ENCODE data around the gene ADAT2. TPM values are rescaled to one million over a fixed set of nuclear protein-coding genes. Genes with fewer than 3 reads are reported as not detected.

ADAT2 gene
- total and polyA plus RNA-seq, 10 of the 15 experiments (the other 5 are each of a cell fraction or from before 2014, with no cell fraction given): 7.8 to 38.6 (median 17.3) TPM

DNA sequence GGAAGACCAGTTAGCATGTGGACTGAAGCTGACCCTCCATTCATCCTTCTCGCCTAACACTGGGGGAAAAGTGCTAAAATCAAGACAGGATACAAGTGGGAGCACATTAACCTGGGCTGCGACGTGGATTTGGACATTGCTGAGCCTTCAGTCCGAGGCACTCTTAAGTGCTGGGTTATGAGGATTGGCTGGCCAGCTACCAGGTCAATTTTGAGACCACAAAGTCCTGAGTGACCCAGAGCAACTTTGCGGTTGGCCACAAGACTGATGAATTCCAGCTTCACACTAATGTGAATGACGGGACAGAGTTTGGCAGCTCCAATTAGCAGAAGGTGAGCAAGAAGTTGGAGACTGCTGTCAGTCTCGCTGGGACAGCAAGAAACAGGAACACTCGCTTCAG, 40.3 kb upstream of the ADAT2 start:
- no peak overlapping the region for H3K4me3 ChIP-seq
- H3K9me3 ChIP-seq (replicated peaks; ENCODE audit: control insufficient read depth, insufficient read depth, low read length): no peaks in the 10 kb centered on the region
- CTCF ChIA-PET: interaction anchor here (0.6 to 1.4 kb wide), 2 partner anchors 19 to 1057 kb away, joined by 3 read pairs; no protein-coding TSS in a partner anchor
- no peak for ATAC-seq
- H3K9ac ChIP-seq (ENCODE audit: control insufficient read depth, insufficient read depth, low read length): no peak overlapping the region
- H3K4me2 ChIP-seq (ENCODE audit: control insufficient read depth, insufficient read depth): no peak overlapping the region
- intact Hi-C loops (cut with micrococcal nuclease; ENCODE audit: unreplicated experiment) (no loop called here), in situ Hi-C loops (cut with MboI) (no loop called here)
- no peaks in the 10 kb centered on the region for H3K27me3 ChIP-seq (replicated peaks in 1 of 2; ENCODE audit: control insufficient read depth in 2 of 2, insufficient read depth in 2 of 2, low read length in 1 of 2)
- DNase-seq (ENCODE audit: low read depth, low spot score): no peak
- H3K4me1 ChIP-seq (ENCODE audit: control insufficient read depth, insufficient read depth, low read length): no peaks in the 10 kb centered on the region
- FAIRE-seq: no peak
- H2AFZ ChIP-seq (ENCODE audit: control insufficient read depth, low read depth, low read length): no peak overlapping the region
- POLR2A ChIA-PET: interaction anchor here (0.5 to 0.6 kb wide), 2 partner anchors 49 to 386 kb away, joined by 3 read pairs; no protein-coding TSS in a partner anchor
- H3K27ac ChIP-seq (ENCODE audit: control insufficient read depth, insufficient read depth): no peak overlapping the region
- H3K79me2 ChIP-seq (ENCODE audit: control insufficient read depth, insufficient read depth, low read length): no peaks in the 10 kb centered on the region
- over 99% methylated on average over 8 of the region's 8 CpGs for WGBS (ENCODE audit: insufficient coverage, insufficient replicate concordance, low lambda C conversion rate, missing lambda C conversion rate)
- H4K20me1 ChIP-seq (ENCODE audit: control insufficient read depth, insufficient read depth): no peaks in the 10 kb centered on the region
- RAD21 ChIA-PET (ENCODE audit: unreplicated experiment): no interaction called here
- SMC1A ChIA-PET (ENCODE audit: uncharacterized antibody, unreplicated experiment): interaction anchor here (0.9 to 1.4 kb wide), 5 partner anchors 9 to 33 kb away, joined by 3 to 5 read pairs (median 3); no protein-coding TSS in a partner anchor
- H3K36me3 ChIP-seq (ENCODE audit: control insufficient read depth in 2 of 2, insufficient read depth in 2 of 2, low read length in 1 of 2): no peaks in the 10 kb centered on the region; a peak in 3 of 4 replicates
- TF ChIP-seq ZNF384 (IDR thresholded peaks at IDR 0.05; ENCODE audit: borderline replicate concordance, low read depth, low read length) (no peak), HDAC2 (IDR thresholded peaks at IDR 0.05) (no peak), SRF (IDR thresholded peaks at IDR 0.05; ENCODE audit: low read depth in 2 of 2, low read length in 2 of 2) (no peak), NRF1 (conservative IDR thresholded peaks at IDR 0.05; ENCODE audit: low read depth, low read length) (no peak)
- no TSS peak for BruUV-seq (replicated peaks)

DNA sequence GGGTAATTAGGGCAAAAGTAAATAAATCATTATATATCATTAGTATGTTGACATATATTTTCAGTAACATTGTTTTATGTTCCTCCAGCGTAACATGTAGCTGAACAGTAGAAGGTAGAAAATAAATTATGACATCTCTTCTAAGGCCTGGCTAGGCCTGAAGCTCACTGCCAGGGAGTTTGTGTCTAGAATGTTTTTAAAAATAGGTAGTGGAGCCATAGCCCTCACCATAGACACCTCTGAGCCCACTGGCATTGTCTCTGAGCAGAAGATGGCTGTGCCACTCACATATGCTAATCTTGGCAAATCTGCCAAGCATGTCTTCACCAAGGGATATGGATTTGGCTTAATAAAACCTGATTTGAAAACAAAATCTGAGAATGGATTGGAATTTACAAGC, 39.7 kb upstream of the ADAT2 start:
- 100% methylated on average over 1 of the region's 1 CpG for WGBS (ENCODE audit: insufficient coverage, insufficient replicate concordance, low lambda C conversion rate, missing lambda C conversion rate)
- intact Hi-C loops (cut with micrococcal nuclease; ENCODE audit: unreplicated experiment): no loop called here
- ATAC-seq: no peak
- SMC1A ChIA-PET (ENCODE audit: uncharacterized antibody, unreplicated experiment): interaction anchor here (0.8 to 1.4 kb wide), 5 partner anchors 9 to 33 kb away, joined by 3 to 5 read pairs (median 3); no protein-coding TSS in a partner anchor
- H3K79me2 ChIP-seq (ENCODE audit: control insufficient read depth, insufficient read depth, low read length): no peaks in the 10 kb centered on the region
- no peaks in the 10 kb centered on the region for H4K20me1 ChIP-seq (ENCODE audit: control insufficient read depth, insufficient read depth)
- POLR2A ChIA-PET: interaction anchor here (0.5 kb wide), 1 partner anchor 385 kb away, joined by 3 read pairs; no protein-coding TSS in a partner anchor
- no peaks in the 10 kb centered on the region for H3K4me1 ChIP-seq (ENCODE audit: control insufficient read depth, insufficient read depth, low read length)
- no peak for FAIRE-seq
- no peaks in the 10 kb centered on the region for H3K27me3 ChIP-seq (replicated peaks in 1 of 2; ENCODE audit: control insufficient read depth in 2 of 2, insufficient read depth in 2 of 2, low read length in 1 of 2)
- no peak overlapping the region for H3K4me3 ChIP-seq
- no peaks in the 10 kb centered on the region; a peak in 3 of 4 replicates for H3K36me3 ChIP-seq (ENCODE audit: control insufficient read depth in 2 of 2, insufficient read depth in 2 of 2, low read length in 1 of 2)
- no peaks in the 10 kb centered on the region for H3K9me3 ChIP-seq (replicated peaks; ENCODE audit: control insufficient read depth, insufficient read depth, low read length)
- no TSS peak for BruUV-seq (replicated peaks)
- DNase-seq (ENCODE audit: low read depth, low spot score): no peak
- H3K27ac ChIP-seq (ENCODE audit: control insufficient read depth, insufficient read depth): no peak overlapping the region
- H3K4me2 ChIP-seq (ENCODE audit: control insufficient read depth, insufficient read depth): no peak overlapping the region
- TF ChIP-seq BCL11A (IDR thresholded peaks at IDR 0.05; ENCODE audit: low read depth, low read length) (no peak), KDM1A (IDR thresholded peaks at IDR 0.05; ENCODE audit: borderline replicate concordance) (no peak), ATF7 (IDR thresholded peaks at IDR 0.05; ENCODE audit: low read depth) (no peak), NFXL1 (IDR thresholded peaks at IDR 0.05; ENCODE audit: borderline replicate concordance) (no peak), RCOR1 (conservative IDR thresholded peaks at IDR 0.05; ENCODE audit: low read depth, low read length) (no peak), EP300 (IDR thresholded peaks at IDR 0.05; ENCODE audit: borderline replicate concordance in 1 of 2, control insufficient read depth in 1 of 2, low read depth in 2 of 2, low read length in 2 of 2) (no peak), ETV6 (conservative IDR thresholded peaks at IDR 0.05 in 1 of 2, IDR thresholded peaks at IDR 0.05 in 1 of 2; ENCODE audit: borderline replicate concordance in 1 of 2, low read depth in 1 of 2) (no peak), NFYB (IDR thresholded peaks at IDR 0.05; ENCODE audit: insufficient read depth, low read depth, low read length) (no peak)
- TF ChIP-seq, protein P1, sequence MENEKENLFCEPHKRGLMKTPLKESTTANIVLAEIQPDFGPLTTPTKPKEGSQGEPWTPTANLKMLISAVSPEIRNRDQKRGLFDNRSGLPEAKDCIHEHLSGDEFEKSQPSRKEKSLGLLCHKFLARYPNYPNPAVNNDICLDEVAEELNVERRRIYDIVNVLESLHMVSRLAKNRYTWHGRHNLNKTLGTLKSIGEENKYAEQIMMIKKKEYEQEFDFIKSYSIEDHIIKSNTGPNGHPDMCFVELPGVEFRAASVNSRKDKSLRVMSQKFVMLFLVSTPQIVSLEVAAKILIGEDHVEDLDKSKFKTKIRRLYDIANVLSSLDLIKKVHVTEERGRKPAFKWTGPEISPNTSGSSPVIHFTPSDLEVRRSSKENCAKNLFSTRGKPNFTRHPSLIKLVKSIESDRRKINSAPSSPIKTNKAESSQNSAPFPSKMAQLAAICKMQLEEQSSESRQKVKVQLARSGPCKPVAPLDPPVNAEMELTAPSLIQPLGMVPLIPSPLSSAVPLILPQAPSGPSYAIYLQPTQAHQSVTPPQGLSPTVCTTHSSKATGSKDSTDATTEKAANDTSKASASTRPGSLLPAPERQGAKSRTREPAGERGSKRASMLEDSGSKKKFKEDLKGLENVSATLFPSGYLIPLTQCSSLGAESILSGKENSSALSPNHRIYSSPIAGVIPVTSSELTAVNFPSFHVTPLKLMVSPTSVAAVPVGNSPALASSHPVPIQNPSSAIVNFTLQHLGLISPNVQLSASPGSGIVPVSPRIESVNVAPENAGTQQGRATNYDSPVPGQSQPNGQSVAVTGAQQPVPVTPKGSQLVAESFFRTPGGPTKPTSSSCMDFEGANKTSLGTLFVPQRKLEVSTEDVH (IDR thresholded peaks at IDR 0.05; ENCODE audit: low read depth, partially characterized antibody): no peak
- no peak overlapping the region for H2AFZ ChIP-seq (ENCODE audit: control insufficient read depth, low read depth, low read length)
- in situ Hi-C loops (cut with MboI): no loop called here
- no peak overlapping the region for H3K9ac ChIP-seq (ENCODE audit: control insufficient read depth, insufficient read depth, low read length)
- RAD21 ChIA-PET (ENCODE audit: unreplicated experiment): no interaction called here
- CTCF ChIA-PET: interaction anchor here (0.6 kb wide), 1 partner anchor 1058 kb away, joined by 3 read pairs; no protein-coding TSS in a partner anchor

All from GM12878 (cell line).